GM23338 (cell line): ENCODE data around the gene GLUL. TPM values are rescaled to one million over a fixed set of nuclear protein-coding genes. Genes with fewer than 3 reads are reported as not detected.

Source experiments
- ATAC-seq: fragments of 200-7000 bp; cut with Tn5 transposase; 3 replicates; pipeline ENCODE4 v1.9.1; 2020
- DNase-seq: peaks from one replicate; pipeline ENCODE4 v3.0.0-alpha.2; 2015; ENCODE audit warnings: low spot score
- H2AFZ ChIP-seq: fragments of 200-600 bp; sonication (generic); 2 replicates; pipeline ENCODE4 v1.8.0; 2016; ENCODE audit warnings: antibody characterized with exemption, mild to moderate bottlenecking, moderate library complexity
- H3F3A ChIP-seq: fragments of 200-600 bp; sonication (generic); replicated peaks from 2 replicates; pipeline ENCODE4 v1.8.0; 2017; ENCODE audit warnings: antibody characterized with exemption, mixed run types, low read depth
- H3K27ac ChIP-seq: fragments of 200-600 bp; sonication (generic); 2 replicates; pipeline ENCODE4 v1.6.1; 2016; ENCODE audit warnings: low read depth
- H3K27me3 ChIP-seq: fragments of 200-600 bp; sonication (generic); 2 replicates; pipeline ENCODE4 v1.8.0; 2016; ENCODE audit warnings: mild to moderate bottlenecking, mixed run types, moderate library complexity; ENCODE audit not compliant: insufficient read depth
- H3K36me3 ChIP-seq: fragments of 200-600 bp; sonication (generic); 2 replicates; pipeline ENCODE4 v1.8.0; 2016; ENCODE audit warnings: mild to moderate bottlenecking; ENCODE audit not compliant: insufficient read depth
- H3K4me1 ChIP-seq: fragments of 200-600 bp; sonication (generic); 2 replicates; pipeline ENCODE4 v1.8.0; 2016; ENCODE audit warnings: mild to moderate bottlenecking, moderate library complexity; ENCODE audit not compliant: insufficient read depth
- H3K4me2 ChIP-seq: fragments of 200-600 bp; sonication (generic); 2 replicates; pipeline ENCODE4 v1.7.1; 2017; ENCODE audit warnings: mixed run types
- H3K4me3 ChIP-seq: fragments of 200-600 bp; sonication (generic); 2 replicates; pipeline ENCODE4 v1.6.1; 2016; ENCODE audit warnings: mixed run types
- H3K79me2 ChIP-seq: fragments of 200-600 bp; sonication (generic); replicated peaks from 2 replicates; pipeline ENCODE4 v1.8.0; 2017; ENCODE audit warnings: mild to moderate bottlenecking; ENCODE audit not compliant: insufficient read depth
- H3K9me2 ChIP-seq: fragments of 200-600 bp; sonication (generic); 2 replicates; pipeline ENCODE4 v1.8.0; 2017; ENCODE audit not compliant: insufficient read depth
- H4K20me1 ChIP-seq: fragments of 200-600 bp; sonication (generic); replicated peaks from 2 replicates; pipeline ENCODE4 v1.8.0; 2017; ENCODE audit warnings: mild to moderate bottlenecking; ENCODE audit not compliant: insufficient read depth
- H3K27ac Mint-ChIP-seq: 2 replicates; pipeline ENCODE4 v1.8.0; 2020; ENCODE audit warnings: inconsistent platforms, mild to moderate bottlenecking, moderate library complexity, mixed read lengths
- H3K27me3 Mint-ChIP-seq: 3 replicates; pipeline ENCODE4 v1.8.0; 2022; ENCODE audit warnings: low read depth, mild to moderate bottlenecking, moderate library complexity, mixed read lengths, inconsistent platforms; ENCODE audit not compliant: insufficient read depth, poor library complexity
- H3K36me3 Mint-ChIP-seq: 3 replicates; pipeline ENCODE4 v1.8.0; 2021; ENCODE audit warnings: low read depth, mild to moderate bottlenecking, inconsistent platforms, moderate library complexity, mixed read lengths
- H3K4me1 Mint-ChIP-seq: 3 replicates; pipeline ENCODE4 v1.8.0; 2020; ENCODE audit warnings: mild to moderate bottlenecking, inconsistent platforms, mixed read lengths
- H3K4me3 Mint-ChIP-seq: 3 replicates; pipeline ENCODE4 v1.8.0; 2021; ENCODE audit warnings: moderate library complexity, mild to moderate bottlenecking, inconsistent platforms, mixed read lengths
- H3K9me3 Mint-ChIP-seq: 3 replicates; pipeline ENCODE4 v1.8.0; 2020; ENCODE audit warnings: moderate library complexity, mild to moderate bottlenecking, inconsistent platforms, mixed read lengths
- CREB1 ChIP-seq: fragments of 250-450 bp; sonication (Bioruptor Pico); IDR thresholded peaks from 2 replicates; pipeline ENCODE4 v1.5.0; 2020; ENCODE audit warnings: low read depth, mild to moderate bottlenecking, moderate library complexity
- JUNB ChIP-seq: IDR thresholded peaks from one replicate; pipeline ENCODE4 v1.6.1; 2016; ENCODE audit warnings: antibody characterized with exemption; ENCODE audit not compliant: unreplicated experiment
- NANOG ChIP-seq: IDR thresholded peaks from 2 replicates; pipeline ENCODE4 v1.6.1; 2016; ENCODE audit warnings: antibody characterized with exemption, borderline replicate concordance
- POLR2AphosphoS5 ChIP-seq: IDR thresholded peaks from 2 replicates; pipeline ENCODE4 v1.6.1; 2016; ENCODE audit warnings: antibody characterized with exemption, low read depth
- ZNF331 ChIP-seq: fragments of 250-450 bp; sonication (Bioruptor Pico); IDR thresholded peaks from 2 replicates; pipeline ENCODE4 v1.5.0; 2020; ENCODE audit warnings: low read depth, mild to moderate bottlenecking, moderate library complexity
- polyA plus RNA-seq: library from polyadenylated mRNA; unstranded; fragments of >200 nt; fragmentation: Nextera tagmentation; extraction: Ambion mirVana; gene quantifications from 2 replicates; pipeline ENCODE4 v1.2.1, GENCODE V29; 2016
- total RNA-seq: library from RNA; depleted of rRNA; stranded (reverse); fragments of >200 nt; shearing (Covaris generic); gene quantifications from 2 replicates; pipeline ENCODE4 v1.2.3, GENCODE V29; 2014
- TF ChIP-seq, protein P1 (sequence below): IDR thresholded peaks from one replicate; pipeline ENCODE4 v1.6.1; 2018; ENCODE audit warnings: antibody characterized with exemption; ENCODE audit not compliant: unreplicated experiment
- TF ChIP-seq, protein P2 (sequence below): fragments of 250-450 bp; sonication (Bioruptor Pico); IDR thresholded peaks from 2 replicates; pipeline ENCODE4 v1.5.0; 2020; ENCODE audit warnings: mild to moderate bottlenecking, moderate library complexity
- TF ChIP-seq, protein P3 (sequence below): IDR thresholded peaks from 2 replicates; pipeline ENCODE4 v1.6.1; 2016; ENCODE audit warnings: antibody characterized with exemption
- TF ChIP-seq, protein P4 (sequence below), 2 experiments: fragments of 200-600 bp in 1 of 2; sonication (generic) in 1 of 2; conservative IDR thresholded peaks; 2 replicates each; pipeline versions ENCODE4 v1.5.1 to v1.6.1; 2016 to 2017; ENCODE audit warnings: antibody characterized with exemption in 2 of 2, low read depth in 2 of 2, mild to moderate bottlenecking in 2 of 2, moderate library complexity in 1 of 2

GLUL gene
- total and polyA plus RNA-seq, 2 experiments from 2014 or later, result 254 to 356 TPM

DNA sequence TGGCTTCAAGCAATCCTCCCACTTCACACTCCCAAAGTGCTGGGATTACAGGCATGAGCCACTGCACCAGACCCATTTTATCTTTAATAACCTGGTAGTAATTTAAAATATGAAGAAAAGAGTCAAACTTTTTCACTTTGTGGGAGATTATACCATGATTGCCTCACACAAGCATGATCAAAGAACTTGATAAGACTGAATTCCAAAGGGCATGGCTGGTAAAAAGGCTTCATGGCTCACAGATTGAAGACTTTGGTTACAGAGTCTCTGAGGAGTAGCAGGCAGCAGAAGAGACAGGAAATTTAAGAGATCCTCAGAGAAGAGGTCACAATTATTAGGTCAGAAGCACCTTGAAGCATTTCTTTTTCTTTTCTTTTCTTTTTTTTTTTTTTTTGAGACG, 42.0 kb upstream of the GLUL start (continued):
- TF ChIP-seq, protein P1, sequence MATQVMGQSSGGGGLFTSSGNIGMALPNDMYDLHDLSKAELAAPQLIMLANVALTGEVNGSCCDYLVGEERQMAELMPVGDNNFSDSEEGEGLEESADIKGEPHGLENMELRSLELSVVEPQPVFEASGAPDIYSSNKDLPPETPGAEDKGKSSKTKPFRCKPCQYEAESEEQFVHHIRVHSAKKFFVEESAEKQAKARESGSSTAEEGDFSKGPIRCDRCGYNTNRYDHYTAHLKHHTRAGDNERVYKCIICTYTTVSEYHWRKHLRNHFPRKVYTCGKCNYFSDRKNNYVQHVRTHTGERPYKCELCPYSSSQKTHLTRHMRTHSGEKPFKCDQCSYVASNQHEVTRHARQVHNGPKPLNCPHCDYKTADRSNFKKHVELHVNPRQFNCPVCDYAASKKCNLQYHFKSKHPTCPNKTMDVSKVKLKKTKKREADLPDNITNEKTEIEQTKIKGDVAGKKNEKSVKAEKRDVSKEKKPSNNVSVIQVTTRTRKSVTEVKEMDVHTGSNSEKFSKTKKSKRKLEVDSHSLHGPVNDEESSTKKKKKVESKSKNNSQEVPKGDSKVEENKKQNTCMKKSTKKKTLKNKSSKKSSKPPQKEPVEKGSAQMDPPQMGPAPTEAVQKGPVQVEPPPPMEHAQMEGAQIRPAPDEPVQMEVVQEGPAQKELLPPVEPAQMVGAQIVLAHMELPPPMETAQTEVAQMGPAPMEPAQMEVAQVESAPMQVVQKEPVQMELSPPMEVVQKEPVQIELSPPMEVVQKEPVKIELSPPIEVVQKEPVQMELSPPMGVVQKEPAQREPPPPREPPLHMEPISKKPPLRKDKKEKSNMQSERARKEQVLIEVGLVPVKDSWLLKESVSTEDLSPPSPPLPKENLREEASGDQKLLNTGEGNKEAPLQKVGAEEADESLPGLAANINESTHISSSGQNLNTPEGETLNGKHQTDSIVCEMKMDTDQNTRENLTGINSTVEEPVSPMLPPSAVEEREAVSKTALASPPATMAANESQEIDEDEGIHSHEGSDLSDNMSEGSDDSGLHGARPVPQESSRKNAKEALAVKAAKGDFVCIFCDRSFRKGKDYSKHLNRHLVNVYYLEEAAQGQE, result no peak

DNA sequence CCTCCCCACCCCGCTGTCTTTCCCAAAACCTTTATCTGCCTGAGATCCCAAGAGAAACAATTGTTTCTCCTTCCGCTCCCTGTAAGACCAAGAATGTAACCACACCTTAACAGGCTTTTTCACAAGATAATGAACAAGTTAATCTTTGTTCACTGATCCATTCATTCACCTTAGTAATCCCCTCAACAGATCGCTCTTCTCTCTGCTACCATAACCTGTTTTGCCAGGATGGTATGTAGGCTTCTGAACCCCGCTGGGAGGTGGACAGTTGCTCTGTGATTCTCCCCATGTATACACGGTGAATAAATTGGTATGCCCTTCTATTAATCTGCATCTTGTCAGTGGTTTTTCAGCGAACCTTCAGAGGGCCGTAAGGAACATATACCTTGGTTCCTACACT, 39.7 kb upstream of the GLUL start:
- peaks cover 3% of the 10 kb centered on the region for H3K27me3 Mint-ChIP-seq
- TF ChIP-seq, protein P2, sequence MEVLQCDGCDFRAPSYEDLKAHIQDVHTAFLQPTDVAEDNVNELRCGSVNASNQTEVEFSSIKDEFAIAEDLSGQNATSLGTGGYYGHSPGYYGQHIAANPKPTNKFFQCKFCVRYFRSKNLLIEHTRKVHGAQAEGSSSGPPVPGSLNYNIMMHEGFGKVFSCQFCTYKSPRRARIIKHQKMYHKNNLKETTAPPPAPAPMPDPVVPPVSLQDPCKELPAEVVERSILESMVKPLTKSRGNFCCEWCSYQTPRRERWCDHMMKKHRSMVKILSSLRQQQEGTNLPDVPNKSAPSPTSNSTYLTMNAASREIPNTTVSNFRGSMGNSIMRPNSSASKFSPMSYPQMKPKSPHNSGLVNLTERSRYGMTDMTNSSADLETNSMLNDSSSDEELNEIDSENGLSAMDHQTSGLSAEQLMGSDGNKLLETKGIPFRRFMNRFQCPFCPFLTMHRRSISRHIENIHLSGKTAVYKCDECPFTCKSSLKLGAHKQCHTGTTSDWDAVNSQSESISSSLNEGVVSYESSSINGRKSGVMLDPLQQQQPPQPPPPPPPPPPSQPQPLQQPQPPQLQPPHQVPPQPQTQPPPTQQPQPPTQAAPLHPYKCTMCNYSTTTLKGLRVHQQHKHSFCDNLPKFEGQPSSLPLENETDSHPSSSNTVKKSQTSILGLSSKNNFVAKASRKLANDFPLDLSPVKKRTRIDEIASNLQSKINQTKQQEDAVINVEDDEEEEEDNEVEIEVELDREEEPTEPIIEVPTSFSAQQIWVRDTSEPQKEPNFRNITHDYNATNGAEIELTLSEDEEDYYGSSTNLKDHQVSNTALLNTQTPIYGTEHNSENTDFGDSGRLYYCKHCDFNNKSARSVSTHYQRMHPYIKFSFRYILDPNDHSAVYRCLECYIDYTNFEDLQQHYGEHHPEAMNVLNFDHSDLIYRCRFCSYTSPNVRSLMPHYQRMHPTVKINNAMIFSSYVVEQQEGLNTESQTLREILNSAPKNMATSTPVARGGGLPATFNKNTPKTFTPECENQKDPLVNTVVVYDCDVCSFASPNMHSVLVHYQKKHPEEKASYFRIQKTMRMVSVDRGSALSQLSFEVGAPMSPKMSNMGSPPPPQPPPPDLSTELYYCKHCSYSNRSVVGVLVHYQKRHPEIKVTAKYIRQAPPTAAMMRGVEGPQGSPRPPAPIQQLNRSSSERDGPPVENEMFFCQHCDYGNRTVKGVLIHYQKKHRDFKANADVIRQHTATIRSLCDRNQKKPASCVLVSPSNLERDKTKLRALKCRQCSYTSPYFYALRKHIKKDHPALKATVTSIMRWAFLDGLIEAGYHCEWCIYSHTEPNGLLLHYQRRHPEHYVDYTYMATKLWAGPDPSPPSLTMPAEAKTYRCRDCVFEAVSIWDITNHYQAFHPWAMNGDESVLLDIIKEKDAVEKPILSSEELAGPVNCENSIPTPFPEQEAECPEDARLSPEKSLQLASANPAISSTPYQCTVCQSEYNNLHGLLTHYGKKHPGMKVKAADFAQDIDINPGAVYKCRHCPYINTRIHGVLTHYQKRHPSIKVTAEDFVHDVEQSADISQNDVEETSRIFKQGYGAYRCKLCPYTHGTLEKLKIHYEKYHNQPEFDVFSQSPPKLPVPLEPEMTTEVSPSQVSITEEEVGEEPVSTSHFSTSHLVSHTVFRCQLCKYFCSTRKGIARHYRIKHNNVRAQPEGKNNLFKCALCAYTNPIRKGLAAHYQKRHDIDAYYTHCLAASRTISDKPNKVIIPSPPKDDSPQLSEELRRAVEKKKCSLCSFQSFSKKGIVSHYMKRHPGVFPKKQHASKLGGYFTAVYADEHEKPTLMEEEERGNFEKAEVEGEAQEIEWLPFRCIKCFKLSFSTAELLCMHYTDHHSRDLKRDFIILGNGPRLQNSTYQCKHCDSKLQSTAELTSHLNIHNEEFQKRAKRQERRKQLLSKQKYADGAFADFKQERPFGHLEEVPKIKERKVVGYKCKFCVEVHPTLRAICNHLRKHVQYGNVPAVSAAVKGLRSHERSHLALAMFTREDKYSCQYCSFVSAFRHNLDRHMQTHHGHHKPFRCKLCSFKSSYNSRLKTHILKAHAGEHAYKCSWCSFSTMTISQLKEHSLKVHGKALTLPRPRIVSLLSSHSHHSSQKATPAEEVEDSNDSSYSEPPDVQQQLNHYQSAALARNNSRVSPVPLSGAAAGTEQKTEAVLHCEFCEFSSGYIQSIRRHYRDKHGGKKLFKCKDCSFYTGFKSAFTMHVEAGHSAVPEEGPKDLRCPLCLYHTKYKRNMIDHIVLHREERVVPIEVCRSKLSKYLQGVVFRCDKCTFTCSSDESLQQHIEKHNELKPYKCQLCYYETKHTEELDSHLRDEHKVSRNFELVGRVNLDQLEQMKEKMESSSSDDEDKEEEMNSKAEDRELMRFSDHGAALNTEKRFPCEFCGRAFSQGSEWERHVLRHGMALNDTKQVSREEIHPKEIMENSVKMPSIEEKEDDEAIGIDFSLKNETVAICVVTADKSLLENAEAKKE (CRISPR knock-in tag), result no peak
- TF ChIP-seq POLR2AphosphoS5 (no peak), CREB1 (no peak), JUNB (no peak), ZNF331 (CRISPR knock-in tag) (no peak), NANOG (no peak)
- TF ChIP-seq, protein P3, sequence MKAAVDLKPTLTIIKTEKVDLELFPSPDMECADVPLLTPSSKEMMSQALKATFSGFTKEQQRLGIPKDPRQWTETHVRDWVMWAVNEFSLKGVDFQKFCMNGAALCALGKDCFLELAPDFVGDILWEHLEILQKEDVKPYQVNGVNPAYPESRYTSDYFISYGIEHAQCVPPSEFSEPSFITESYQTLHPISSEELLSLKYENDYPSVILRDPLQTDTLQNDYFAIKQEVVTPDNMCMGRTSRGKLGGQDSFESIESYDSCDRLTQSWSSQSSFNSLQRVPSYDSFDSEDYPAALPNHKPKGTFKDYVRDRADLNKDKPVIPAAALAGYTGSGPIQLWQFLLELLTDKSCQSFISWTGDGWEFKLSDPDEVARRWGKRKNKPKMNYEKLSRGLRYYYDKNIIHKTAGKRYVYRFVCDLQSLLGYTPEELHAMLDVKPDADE, result no peak
- TF ChIP-seq, protein P4, sequence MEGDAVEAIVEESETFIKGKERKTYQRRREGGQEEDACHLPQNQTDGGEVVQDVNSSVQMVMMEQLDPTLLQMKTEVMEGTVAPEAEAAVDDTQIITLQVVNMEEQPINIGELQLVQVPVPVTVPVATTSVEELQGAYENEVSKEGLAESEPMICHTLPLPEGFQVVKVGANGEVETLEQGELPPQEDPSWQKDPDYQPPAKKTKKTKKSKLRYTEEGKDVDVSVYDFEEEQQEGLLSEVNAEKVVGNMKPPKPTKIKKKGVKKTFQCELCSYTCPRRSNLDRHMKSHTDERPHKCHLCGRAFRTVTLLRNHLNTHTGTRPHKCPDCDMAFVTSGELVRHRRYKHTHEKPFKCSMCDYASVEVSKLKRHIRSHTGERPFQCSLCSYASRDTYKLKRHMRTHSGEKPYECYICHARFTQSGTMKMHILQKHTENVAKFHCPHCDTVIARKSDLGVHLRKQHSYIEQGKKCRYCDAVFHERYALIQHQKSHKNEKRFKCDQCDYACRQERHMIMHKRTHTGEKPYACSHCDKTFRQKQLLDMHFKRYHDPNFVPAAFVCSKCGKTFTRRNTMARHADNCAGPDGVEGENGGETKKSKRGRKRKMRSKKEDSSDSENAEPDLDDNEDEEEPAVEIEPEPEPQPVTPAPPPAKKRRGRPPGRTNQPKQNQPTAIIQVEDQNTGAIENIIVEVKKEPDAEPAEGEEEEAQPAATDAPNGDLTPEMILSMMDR (conservative IDR thresholded peaks at IDR 0.05; ENCODE audit: low read depth in 2 of 2), result no peak
- TF ChIP-seq, protein P1, result no peak

More for the DNA sequence above, 39.7 kb upstream of the GLUL start:
- DNase-seq, result no peak
- Histone ChIP-seq H3K4me1 (no peaks in the 10 kb centered on the region), H3K9me2 (no peaks in the 10 kb centered on the region), H3K4me3 (no peak overlapping the region), H3K36me3 (no peaks in the 10 kb centered on the region), H3K27me3 (no peaks in the 10 kb centered on the region), H2AFZ (no peak overlapping the region), H3K27ac (no peak overlapping the region), H3F3A (no peaks in the 10 kb centered on the region), H3K79me2 (no peaks in the 10 kb centered on the region), H3K4me2 (no peak overlapping the region), H4K20me1 (no peaks in the 10 kb centered on the region)
- Mint-ChIP-seq H3K4me1 (no peaks in the 10 kb centered on the region), H3K27ac (no peak overlapping the region), H3K4me3 (no peak overlapping the region), H3K9me3 (no peaks in the 10 kb centered on the region), H3K36me3 (no peaks in the 10 kb centered on the region)
- ATAC-seq, result no peak
